K562 (cell line): ENCODE data around the gene ZNF513. TPM values are rescaled to one million over a fixed set of nuclear protein-coding genes. Genes with fewer than 3 reads are reported as not detected.
A peak's percentile ranks its signal among the peaks of the same experiment; 100 is the strongest.

Source experiments
- CXXC5 ChIP-seq: fragments of 250-450 bp; sonication (Bioruptor Pico); IDR thresholded peaks from 2 replicates; pipeline ENCODE4 v1.8.0; 2022; ENCODE audit warnings: inconsistent platforms, mild to moderate bottlenecking, moderate library complexity
- DPF2 ChIP-seq: fragments of 450-650 bp; IDR thresholded peaks from 2 replicates; pipeline ENCODE4 v1.6.1; 2016
- FOXJ3 ChIP-seq: sonication (generic); formaldehyde crosslinking; IDR thresholded peaks from 2 replicates; pipeline ENCODE4 v1.4.0; 2020; ENCODE audit warnings: mild to moderate bottlenecking, missing genetic modification reagents
- L3MBTL2 ChIP-seq: fragments of 450-650 bp; IDR thresholded peaks from 2 replicates; pipeline ENCODE4 v1.6.1; 2016; ENCODE audit warnings: mild to moderate bottlenecking, moderate library complexity
- SIN3B ChIP-seq: fragments of 450-650 bp; IDR thresholded peaks from 2 replicates; pipeline ENCODE4 v1.6.1; 2017; ENCODE audit warnings: low read depth, mild to moderate bottlenecking, moderate library complexity
- ZBTB17 ChIP-seq: fragments of 450-650 bp; formaldehyde crosslinking; IDR thresholded peaks from 2 replicates; pipeline ENCODE4 v1.4.0; 2020; ENCODE audit warnings: mild to moderate bottlenecking
- ZNF445 ChIP-seq: fragments of 250-450 bp; sonication (Bioruptor Pico); IDR thresholded peaks from 2 replicates; pipeline ENCODE4 v1.4.0; 2020; ENCODE audit warnings: low read depth, mild to moderate bottlenecking, moderate library complexity
- ZNF57 ChIP-seq: fragments of 450-650 bp; formaldehyde crosslinking; IDR thresholded peaks from 2 replicates; pipeline ENCODE4 v1.4.0; 2020; ENCODE audit warnings: mild to moderate bottlenecking, moderate library complexity
- polyA plus RNA-seq, 8 experiments: library from polyadenylated mRNA; depleted of rRNA in 4 of 8; stranded (reverse) in 5 of 8; unstranded in 3 of 8; fragments of >200 nt; fragmentation: Nextera tagmentation in 2 of 8; fragmentation: Illumina TruSeq in 1 of 8; extraction: Ambion mirVana in 2 of 8; extraction: Trizol in 1 of 8; gene quantifications; 2 replicates each; pipeline versions ENCODE4 v1.2.1 to v1.2.3, GENCODE V29; 2011 to 2014; ENCODE audit warnings: inconsistent platforms in 1 of 8, missing spikeins in 1 of 8
- total RNA-seq, 7 experiments: library from RNA; depleted of rRNA in 6 of 7; stranded (reverse); fragments of >200 nt in 6 of 7; fragmentation: Illumina TruSeq in 2 of 7; extraction: Trizol in 2 of 7; gene quantifications; 2 replicates each; pipeline versions ENCODE4 v1.2.1 to v1.2.3, GENCODE V29; 2011 to 2021; ENCODE audit warnings: low replicate concordance in 1 of 7
- TF ChIP-seq, protein P1 (sequence below): fragments of 450-650 bp; formaldehyde crosslinking; IDR thresholded peaks from 2 replicates; pipeline ENCODE4 v1.4.0; 2022; ENCODE audit warnings: missing genetic modification characterization
- TF ChIP-seq, protein P2 (sequence below): sonication (generic); formaldehyde crosslinking; IDR thresholded peaks from 2 replicates; pipeline ENCODE4 v1.8.1; 2023; ENCODE audit warnings: mild to moderate bottlenecking, missing genetic modification reagents
- TF ChIP-seq, protein P3 (sequence below), 2 experiments: fragments of 450-650 bp; formaldehyde crosslinking in 1 of 2; IDR thresholded peaks; 2 replicates each; pipeline versions ENCODE4 v1.4.0 to v1.6.1; 2014 to 2020; ENCODE audit warnings: mild to moderate bottlenecking in 2 of 2, borderline replicate concordance in 1 of 2, low read depth in 1 of 2
- TF ChIP-seq, protein P4 (sequence below): fragments of 250-450 bp; sonication (Bioruptor Pico); IDR thresholded peaks from 2 replicates; pipeline ENCODE4 v1.9.0; 2021; ENCODE audit warnings: mild to moderate bottlenecking
- TF ChIP-seq, protein P5 (sequence below): fragments of 450-650 bp; IDR thresholded peaks from 2 replicates; pipeline ENCODE4 v1.6.1; 2016; ENCODE audit warnings: antibody characterized with exemption

ZNF513 gene
- total and polyA plus RNA-seq, 9 of the 15 experiments (the other 6 are each of a cell fraction or from before 2014, with no cell fraction given): 0.04 to 13.6 (median 4.4) TPM

DNA sequence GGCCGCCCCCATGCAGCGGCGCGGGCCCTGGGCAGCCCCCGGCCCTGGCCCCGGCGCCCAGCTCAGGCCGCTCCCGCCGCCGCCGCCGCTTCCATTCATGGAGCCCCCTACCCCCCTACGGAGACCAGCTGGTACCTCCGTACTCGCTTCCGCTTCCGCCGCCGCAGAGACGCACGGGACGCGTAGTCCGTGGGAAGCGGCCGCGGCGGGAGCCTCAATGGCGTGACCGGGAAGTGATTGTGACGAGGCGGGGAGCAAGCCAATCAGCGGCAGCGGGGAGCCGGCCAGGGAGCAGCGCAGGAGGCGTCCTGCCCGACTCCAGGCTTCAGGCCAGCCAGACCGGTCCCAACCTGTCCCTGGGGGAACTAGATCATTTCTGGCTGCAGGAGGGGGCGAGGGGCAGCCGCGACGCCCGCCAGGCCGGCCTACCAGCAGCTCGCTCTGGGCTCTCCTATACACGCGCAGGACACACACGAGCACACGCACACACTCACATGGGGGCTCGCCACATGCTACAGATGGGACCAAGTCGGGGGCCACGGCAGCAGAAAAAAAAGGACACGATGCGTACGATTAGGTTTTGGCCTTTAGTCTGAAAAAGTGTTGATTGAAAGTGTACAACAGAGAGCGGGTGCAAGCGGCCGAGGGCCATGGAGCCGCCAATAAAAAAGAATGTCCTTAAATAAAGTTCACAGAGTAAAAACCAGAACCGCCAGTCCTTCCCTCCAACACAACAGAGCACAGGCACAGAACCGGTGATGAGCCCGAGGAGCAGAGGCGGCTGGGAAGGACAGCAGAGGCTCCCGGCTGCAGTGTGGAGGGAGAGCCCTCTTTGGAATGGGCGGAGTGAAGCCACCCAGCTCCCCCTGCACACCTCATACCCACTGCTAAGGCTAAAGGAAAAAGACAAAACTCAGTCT is at the start of gene ZNF513 (continued):
- TF ChIP-seq, protein P1, sequence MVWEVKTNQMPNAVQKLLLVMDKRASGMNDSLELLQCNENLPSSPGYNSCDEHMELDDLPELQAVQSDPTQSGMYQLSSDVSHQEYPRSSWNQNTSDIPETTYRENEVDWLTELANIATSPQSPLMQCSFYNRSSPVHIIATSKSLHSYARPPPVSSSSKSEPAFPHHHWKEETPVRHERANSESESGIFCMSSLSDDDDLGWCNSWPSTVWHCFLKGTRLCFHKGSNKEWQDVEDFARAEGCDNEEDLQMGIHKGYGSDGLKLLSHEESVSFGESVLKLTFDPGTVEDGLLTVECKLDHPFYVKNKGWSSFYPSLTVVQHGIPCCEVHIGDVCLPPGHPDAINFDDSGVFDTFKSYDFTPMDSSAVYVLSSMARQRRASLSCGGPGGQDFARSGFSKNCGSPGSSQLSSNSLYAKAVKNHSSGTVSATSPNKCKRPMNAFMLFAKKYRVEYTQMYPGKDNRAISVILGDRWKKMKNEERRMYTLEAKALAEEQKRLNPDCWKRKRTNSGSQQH (CRISPR knock-in tag): 0 out of 2 replicates have a peak, but pooled peaks have one; percentile 59
- peak; percentile 58 for TF ChIP-seq DPF2
- TF ChIP-seq ZBTB17 (CRISPR knock-in tag): peak; percentile 66; the same call in 1 of the 2 replicates
- TF ChIP-seq, protein P2, sequence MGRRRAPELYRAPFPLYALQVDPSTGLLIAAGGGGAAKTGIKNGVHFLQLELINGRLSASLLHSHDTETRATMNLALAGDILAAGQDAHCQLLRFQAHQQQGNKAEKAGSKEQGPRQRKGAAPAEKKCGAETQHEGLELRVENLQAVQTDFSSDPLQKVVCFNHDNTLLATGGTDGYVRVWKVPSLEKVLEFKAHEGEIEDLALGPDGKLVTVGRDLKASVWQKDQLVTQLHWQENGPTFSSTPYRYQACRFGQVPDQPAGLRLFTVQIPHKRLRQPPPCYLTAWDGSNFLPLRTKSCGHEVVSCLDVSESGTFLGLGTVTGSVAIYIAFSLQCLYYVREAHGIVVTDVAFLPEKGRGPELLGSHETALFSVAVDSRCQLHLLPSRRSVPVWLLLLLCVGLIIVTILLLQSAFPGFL (CRISPR knock-in tag): 0 out of 2 replicates have a peak, but pooled peaks have one; percentile 25
- TF ChIP-seq, protein P3, sequence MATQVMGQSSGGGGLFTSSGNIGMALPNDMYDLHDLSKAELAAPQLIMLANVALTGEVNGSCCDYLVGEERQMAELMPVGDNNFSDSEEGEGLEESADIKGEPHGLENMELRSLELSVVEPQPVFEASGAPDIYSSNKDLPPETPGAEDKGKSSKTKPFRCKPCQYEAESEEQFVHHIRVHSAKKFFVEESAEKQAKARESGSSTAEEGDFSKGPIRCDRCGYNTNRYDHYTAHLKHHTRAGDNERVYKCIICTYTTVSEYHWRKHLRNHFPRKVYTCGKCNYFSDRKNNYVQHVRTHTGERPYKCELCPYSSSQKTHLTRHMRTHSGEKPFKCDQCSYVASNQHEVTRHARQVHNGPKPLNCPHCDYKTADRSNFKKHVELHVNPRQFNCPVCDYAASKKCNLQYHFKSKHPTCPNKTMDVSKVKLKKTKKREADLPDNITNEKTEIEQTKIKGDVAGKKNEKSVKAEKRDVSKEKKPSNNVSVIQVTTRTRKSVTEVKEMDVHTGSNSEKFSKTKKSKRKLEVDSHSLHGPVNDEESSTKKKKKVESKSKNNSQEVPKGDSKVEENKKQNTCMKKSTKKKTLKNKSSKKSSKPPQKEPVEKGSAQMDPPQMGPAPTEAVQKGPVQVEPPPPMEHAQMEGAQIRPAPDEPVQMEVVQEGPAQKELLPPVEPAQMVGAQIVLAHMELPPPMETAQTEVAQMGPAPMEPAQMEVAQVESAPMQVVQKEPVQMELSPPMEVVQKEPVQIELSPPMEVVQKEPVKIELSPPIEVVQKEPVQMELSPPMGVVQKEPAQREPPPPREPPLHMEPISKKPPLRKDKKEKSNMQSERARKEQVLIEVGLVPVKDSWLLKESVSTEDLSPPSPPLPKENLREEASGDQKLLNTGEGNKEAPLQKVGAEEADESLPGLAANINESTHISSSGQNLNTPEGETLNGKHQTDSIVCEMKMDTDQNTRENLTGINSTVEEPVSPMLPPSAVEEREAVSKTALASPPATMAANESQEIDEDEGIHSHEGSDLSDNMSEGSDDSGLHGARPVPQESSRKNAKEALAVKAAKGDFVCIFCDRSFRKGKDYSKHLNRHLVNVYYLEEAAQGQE (IDR thresholded peaks at IDR 0.05; ENCODE audit: borderline replicate concordance): peak; percentile 98
- TF ChIP-seq, protein P3 (CRISPR knock-in tag; IDR thresholded peaks at IDR 0.05; ENCODE audit: low read depth): peak; percentile 72; the same call in 1 of the 2 replicates
- TF ChIP-seq, protein P4, sequence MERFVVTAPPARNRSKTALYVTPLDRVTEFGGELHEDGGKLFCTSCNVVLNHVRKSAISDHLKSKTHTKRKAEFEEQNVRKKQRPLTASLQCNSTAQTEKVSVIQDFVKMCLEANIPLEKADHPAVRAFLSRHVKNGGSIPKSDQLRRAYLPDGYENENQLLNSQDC (CRISPR knock-in tag): no peak
- TF ChIP-seq L3MBTL2: peak; percentile 91
- TF ChIP-seq CXXC5 (CRISPR knock-in tag): peak; percentile 94
- peak; percentile 78 for TF ChIP-seq SIN3B
- TF ChIP-seq, protein P5, sequence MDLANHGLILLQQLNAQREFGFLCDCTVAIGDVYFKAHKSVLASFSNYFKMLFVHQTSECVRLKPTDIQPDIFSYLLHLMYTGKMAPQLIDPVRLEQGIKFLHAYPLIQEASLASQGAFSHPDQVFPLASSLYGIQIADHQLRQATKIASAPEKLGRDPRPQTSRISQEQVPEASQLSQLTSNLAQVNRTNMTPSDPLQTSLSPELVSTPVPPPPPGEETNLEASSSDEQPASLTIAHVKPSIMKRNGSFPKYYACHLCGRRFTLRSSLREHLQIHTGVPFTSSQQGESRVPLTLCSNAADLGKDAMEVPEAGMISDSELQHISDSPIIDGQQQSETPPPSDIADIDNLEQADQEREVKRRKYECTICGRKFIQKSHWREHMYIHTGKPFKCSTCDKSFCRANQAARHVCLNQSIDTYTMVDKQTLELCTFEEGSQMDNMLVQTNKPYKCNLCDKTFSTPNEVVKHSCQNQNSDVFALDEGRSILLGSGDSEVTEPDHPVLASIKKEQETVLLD: peak; percentile 52; the same call in 1 of the 2 replicates
- 0 out of 2 replicates have a peak, but pooled peaks have one; percentile 53 for TF ChIP-seq ZNF445 (CRISPR knock-in tag)
- no peak for TF ChIP-seq FOXJ3 (CRISPR knock-in tag)
- TF ChIP-seq ZNF57: no peak
